A549 (cell line): ENCODE measurements around the gene HBG2. TPM values are rescaled to one million over a fixed set of nuclear protein-coding genes. Genes with fewer than 3 reads are reported as not detected.
A peak's percentile ranks its signal among the peaks of the same experiment; 100 is the strongest.

ENCODE experiments used
- ATAC-seq, 2 experiments: fragments of 200-7000 bp in 1 of 2; fragments of >200 bp in 1 of 2; cut with Nextera tagmentation in 1 of 2; cut with Tn5 transposase in 1 of 2; 3 replicates each; pipeline versions ENCODE4 v1.8.0 to v1.9.1; 2018 to 2020; ENCODE audit warnings: mild to moderate bottlenecking in 1 of 2, moderate library complexity in 1 of 2
- CTCF ChIA-PET: fragments of 300-600 bp; sonication (Branson Sonifier 250); formaldehyde crosslinking; extraction: SDS; loops from one replicate; lab custom pipeline; 2021; ENCODE audit warnings: antibody characterized with exemption, inconsistent platforms; lab: Yijun Ruan, JAX
- POLR2A ChIA-PET: fragments of 350-600 bp; formaldehyde crosslinking; extraction: SDS; loops from one replicate; lab custom pipeline; 2021; ENCODE audit warnings: antibody characterized with exemption, inconsistent platforms; lab: Yijun Ruan, JAX
- DNase-seq, 2 experiments: peaks; one replicate each; pipeline versions ENCODE4 v3.0.0 to v3.0.0-alpha.2; 2011 to 2016; ENCODE audit warnings: low read depth in 1 of 2, low spot score in 1 of 2
- FAIRE-seq: peaks from 2 replicates; lab custom pipeline; 2011; peaks lifted over from hg19 to GRCh38; lab: Jason Lieb, UNC
- H3K27ac ChIP-seq, 2 experiments: fragments of >200 bp; sonication (Bioruptor Twin); formaldehyde crosslinking; 3 replicates each; pipeline ENCODE4 v1.5.1; 2016 to 2017
- H3K4me1 ChIP-seq: fragments of >200 bp; sonication (Bioruptor Twin); formaldehyde crosslinking; 3 replicates; pipeline ENCODE4 v1.6.1; 2016
- H3K4me2 ChIP-seq: fragments of >200 bp; sonication (Bioruptor Twin); formaldehyde crosslinking; 3 replicates; pipeline ENCODE4 v1.6.1; 2016
- H3K4me3 ChIP-seq: fragments of >200 bp; sonication (Bioruptor Twin); formaldehyde crosslinking; 3 replicates; pipeline ENCODE4 v1.5.1; 2016
- H3K9me3 ChIP-seq: fragments of >200 bp; sonication (Bioruptor Twin); formaldehyde crosslinking; 3 replicates; pipeline ENCODE4 v1.6.1; 2016
- CBX8 ChIP-seq: fragments of 200-600 bp; sonication (generic); IDR thresholded peaks from 2 replicates; pipeline ENCODE4 v1.6.1; 2016
- CEBPB ChIP-seq, 2 experiments: fragments of >200 bp in 1 of 2; sonication (Bioruptor Twin) in 1 of 2; formaldehyde crosslinking in 1 of 2; IDR thresholded peaks; 2 replicates each; pipeline ENCODE4 v1.6.1; 2012 to 2016
- CHD2 ChIP-seq: fragments of 150-350 bp; IDR thresholded peaks from 2 replicates; pipeline ENCODE4 v1.6.1; 2014; ENCODE audit warnings: low read length; ENCODE audit not compliant: partially characterized antibody
- CHD4 ChIP-seq: fragments of 200-600 bp; sonication (generic); IDR thresholded peaks from 2 replicates; pipeline ENCODE4 v1.6.1; 2016; ENCODE audit warnings: antibody characterized with exemption, mild to moderate bottlenecking, borderline replicate concordance
- EP300 ChIP-seq, 2 experiments: fragments of >200 bp; sonication (Bioruptor Twin); formaldehyde crosslinking; IDR thresholded peaks; 2 replicates in 1 of 2; 3 replicates in 1 of 2; pipeline ENCODE4 v1.6.1; 2016 to 2017
- FOXS1 ChIP-seq: fragments of 250-450 bp; sonication (Bioruptor Pico); IDR thresholded peaks from 2 replicates; pipeline ENCODE4 v1.5.0; 2020; ENCODE audit warnings: mild to moderate bottlenecking, moderate library complexity
- GATA3 ChIP-seq: IDR thresholded peaks from 2 replicates; pipeline ENCODE4 v1.6.1; 2012; ENCODE audit warnings: borderline replicate concordance
- HDAC2 ChIP-seq: fragments of 200-600 bp; sonication (generic); IDR thresholded peaks from 2 replicates; pipeline ENCODE4 v1.6.1; 2016
- HOXB13 ChIP-seq: fragments of 250-450 bp; sonication (Bioruptor Pico); IDR thresholded peaks from 2 replicates; pipeline ENCODE4 v1.5.0; 2020; ENCODE audit warnings: low read depth, mild to moderate bottlenecking, moderate library complexity
- HOXB5 ChIP-seq: fragments of 250-450 bp; sonication (Bioruptor Pico); IDR thresholded peaks from 2 replicates; pipeline ENCODE4 v1.5.0; 2020; ENCODE audit warnings: mild to moderate bottlenecking, moderate library complexity
- KDM1A ChIP-seq: fragments of 200-600 bp; sonication (generic); IDR thresholded peaks from 2 replicates; pipeline ENCODE4 v1.6.1; 2016; ENCODE audit warnings: low read depth, mild to moderate bottlenecking
- MAFK ChIP-seq: fragments of 450-650 bp; IDR thresholded peaks from 2 replicates; pipeline ENCODE4 v1.6.1; 2014; ENCODE audit not compliant: partially characterized antibody
- MAZ ChIP-seq: fragments of 150-350 bp; IDR thresholded peaks from 2 replicates; pipeline ENCODE4 v1.6.1; 2014; ENCODE audit warnings: antibody characterized with exemption, low read depth, low read length, borderline replicate concordance
- MYC ChIP-seq: IDR thresholded peaks from 2 replicates; pipeline ENCODE4 v1.6.1; 2012; ENCODE audit warnings: mild to moderate bottlenecking, inconsistent platforms, low read length, improper control_type of control experiment, borderline replicate concordance
- NFE2L2 ChIP-seq: fragments of 150-350 bp; conservative IDR thresholded peaks from 2 replicates; pipeline ENCODE4 v1.6.1; 2014; ENCODE audit warnings: low read length
- POLR2AphosphoS2 ChIP-seq: conservative IDR thresholded peaks from 2 replicates; pipeline ENCODE4 v1.6.1; 2012; ENCODE audit warnings: low read length, improper control_type of control experiment, inconsistent platforms
- RAD21 ChIP-seq, 2 experiments: fragments of >200 bp in 1 of 2; sonication (Bioruptor Twin) in 1 of 2; formaldehyde crosslinking in 1 of 2; IDR thresholded peaks in 1 of 2; conservative IDR thresholded peaks in 1 of 2; 2 replicates in 1 of 2; 3 replicates in 1 of 2; pipeline ENCODE4 v1.6.1; 2012 to 2018; ENCODE audit warnings: inconsistent platforms in 1 of 2
- RCOR1 ChIP-seq: fragments of 150-350 bp; IDR thresholded peaks from 2 replicates; pipeline ENCODE4 v1.6.1; 2014; ENCODE audit warnings: antibody characterized with exemption, low read length, low read depth
- SREBF2 ChIP-seq: fragments of 450-650 bp; IDR thresholded peaks from 2 replicates; pipeline ENCODE4 v1.6.1; 2014; ENCODE audit warnings: mild to moderate bottlenecking, moderate library complexity
- TP53 ChIP-seq: fragments of 250-450 bp; sonication (Bioruptor Pico); IDR thresholded peaks from 2 replicates; pipeline ENCODE4 v1.5.0; 2021; ENCODE audit warnings: mild to moderate bottlenecking, moderate library complexity
- WGBS: methylation state at CpG from one replicate; pipeline ENCODE4 v1.1.6; 2017; ENCODE audit errors: missing lambda C conversion rate; 5-methylcytosine and 5-hydroxymethylcytosine counted together
- polyA plus RNA-seq, 4 experiments: library from polyadenylated mRNA; depleted of rRNA in 3 of 4; stranded (reverse); fragments of >200 nt; fragmentation: RNase III in 1 of 4; extraction: RNeasy Plus Mini Kit Qiagen cat#74134 plus additional on column Dnase treatment in 1 of 4; gene quantifications; 2 replicates in 3 of 4; 3 replicates in 1 of 4; pipeline ENCODE4 v1.2.3, GENCODE V29; 2011 to 2017
- TF ChIP-seq, protein P1 (sequence below): fragments of >200 bp; sonication (Bioruptor Twin); formaldehyde crosslinking; IDR thresholded peaks from 2 replicates; pipeline ENCODE4 v1.6.1; 2016
- TF ChIP-seq, protein P2 (sequence below): fragments of 200-600 bp; sonication (generic); IDR thresholded peaks from 2 replicates; pipeline ENCODE4 v1.6.1; 2016; ENCODE audit warnings: antibody characterized with exemption, mild to moderate bottlenecking, moderate library complexity
- TF ChIP-seq, protein P3 (sequence below): fragments of 450-650 bp; IDR thresholded peaks from 2 replicates; pipeline ENCODE4 v1.6.1; 2014; ENCODE audit warnings: antibody characterized with exemption
- TF ChIP-seq, protein P4 (sequence below): fragments of 250-450 bp; sonication (Bioruptor Pico); IDR thresholded peaks from 2 replicates; pipeline ENCODE4 v1.5.0; 2021; ENCODE audit warnings: mild to moderate bottlenecking, moderate library complexity, borderline replicate concordance
- TF ChIP-seq, protein P5 (sequence below): fragments of >200 bp; sonication (Bioruptor Twin); formaldehyde crosslinking; IDR thresholded peaks from 3 replicates; pipeline ENCODE4 v1.6.1; 2016

HBG2 gene
- polyA plus RNA-seq, 2 of the 4 experiments (the other 2 are of a cell fraction) = not detected

DNA sequence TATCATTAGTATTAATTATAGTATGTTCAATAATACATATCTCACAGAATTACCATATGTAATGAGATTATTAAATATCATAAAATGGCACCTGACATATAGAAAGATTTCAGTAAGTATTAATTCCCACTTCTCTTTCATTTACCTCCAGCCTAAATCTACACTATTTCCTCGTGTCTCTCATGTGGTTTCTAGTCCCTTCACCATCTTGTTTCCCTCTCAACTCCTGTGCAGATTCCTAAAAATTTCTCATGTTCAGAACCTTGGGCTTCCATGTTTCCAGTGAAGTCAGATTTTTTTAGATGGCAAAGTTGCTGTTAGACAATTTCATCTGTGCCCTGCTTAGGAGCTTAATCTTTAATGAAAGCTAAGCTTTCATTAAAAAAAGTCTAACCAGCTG is 29.3 kb upstream of the HBG2 start (continued):
- TF ChIP-seq, protein P1, sequence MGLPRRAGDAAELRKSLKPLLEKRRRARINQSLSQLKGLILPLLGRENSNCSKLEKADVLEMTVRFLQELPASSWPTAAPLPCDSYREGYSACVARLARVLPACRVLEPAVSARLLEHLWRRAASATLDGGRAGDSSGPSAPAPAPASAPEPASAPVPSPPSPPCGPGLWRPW = no peak
- TF ChIP-seq MAZ = no peak
- no peak for TF ChIP-seq HOXB13 (CRISPR knock-in tag)
- no peak for TF ChIP-seq RCOR1
- no peak for TF ChIP-seq HDAC2
- TF ChIP-seq, all 56 proteins: peak for 0

DNA sequence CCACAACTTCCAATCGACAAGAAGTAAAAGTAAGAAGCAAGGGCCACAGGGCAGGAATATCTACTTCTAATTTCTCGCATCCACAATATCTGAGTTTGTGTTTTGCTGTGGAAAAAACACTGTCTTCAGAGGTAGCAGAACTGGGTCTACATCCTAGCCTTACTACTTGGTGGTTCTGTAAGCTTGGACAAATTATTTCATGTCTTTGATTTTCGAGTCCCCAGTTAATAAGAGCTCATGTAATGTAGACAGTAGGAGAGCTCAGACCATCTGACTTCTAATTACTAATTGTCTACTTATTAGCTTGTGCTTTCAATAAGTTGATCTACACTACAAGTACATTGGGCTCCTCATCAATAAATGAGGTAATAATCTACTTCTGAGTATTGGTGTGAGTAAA is 28.5 kb upstream of the HBG2 start:
- CTCF ChIA-PET = interaction anchor here (1.0 kb wide), 1 partner anchor 85 kb away, joined by 3 read pairs; no protein-coding TSS in a partner anchor
- POLR2A ChIA-PET = no interaction called here
- TF ChIP-seq FOXS1 (no peak), EP300 (IDR thresholded peaks at IDR 0.05) (no peak), GATA3 (no peak), CEBPB (IDR thresholded peaks at IDR 0.05) (no peak), SREBF2 (no peak), KDM1A (no peak)
- TF ChIP-seq, protein P2, sequence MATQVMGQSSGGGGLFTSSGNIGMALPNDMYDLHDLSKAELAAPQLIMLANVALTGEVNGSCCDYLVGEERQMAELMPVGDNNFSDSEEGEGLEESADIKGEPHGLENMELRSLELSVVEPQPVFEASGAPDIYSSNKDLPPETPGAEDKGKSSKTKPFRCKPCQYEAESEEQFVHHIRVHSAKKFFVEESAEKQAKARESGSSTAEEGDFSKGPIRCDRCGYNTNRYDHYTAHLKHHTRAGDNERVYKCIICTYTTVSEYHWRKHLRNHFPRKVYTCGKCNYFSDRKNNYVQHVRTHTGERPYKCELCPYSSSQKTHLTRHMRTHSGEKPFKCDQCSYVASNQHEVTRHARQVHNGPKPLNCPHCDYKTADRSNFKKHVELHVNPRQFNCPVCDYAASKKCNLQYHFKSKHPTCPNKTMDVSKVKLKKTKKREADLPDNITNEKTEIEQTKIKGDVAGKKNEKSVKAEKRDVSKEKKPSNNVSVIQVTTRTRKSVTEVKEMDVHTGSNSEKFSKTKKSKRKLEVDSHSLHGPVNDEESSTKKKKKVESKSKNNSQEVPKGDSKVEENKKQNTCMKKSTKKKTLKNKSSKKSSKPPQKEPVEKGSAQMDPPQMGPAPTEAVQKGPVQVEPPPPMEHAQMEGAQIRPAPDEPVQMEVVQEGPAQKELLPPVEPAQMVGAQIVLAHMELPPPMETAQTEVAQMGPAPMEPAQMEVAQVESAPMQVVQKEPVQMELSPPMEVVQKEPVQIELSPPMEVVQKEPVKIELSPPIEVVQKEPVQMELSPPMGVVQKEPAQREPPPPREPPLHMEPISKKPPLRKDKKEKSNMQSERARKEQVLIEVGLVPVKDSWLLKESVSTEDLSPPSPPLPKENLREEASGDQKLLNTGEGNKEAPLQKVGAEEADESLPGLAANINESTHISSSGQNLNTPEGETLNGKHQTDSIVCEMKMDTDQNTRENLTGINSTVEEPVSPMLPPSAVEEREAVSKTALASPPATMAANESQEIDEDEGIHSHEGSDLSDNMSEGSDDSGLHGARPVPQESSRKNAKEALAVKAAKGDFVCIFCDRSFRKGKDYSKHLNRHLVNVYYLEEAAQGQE = no peak
- DNase-seq = no peak
- no peak overlapping the region for H3K4me3 ChIP-seq
- no peak for ATAC-seq
- peaks cover 18% of the 10 kb centered on the region for H3K4me1 ChIP-seq
- FAIRE-seq = no peak
- peak overlapping the region in 1 of 2 experiments; percentile 52; a peak in 3 of 6 replicates for H3K27ac ChIP-seq
- 74% methylated on average over 3 of the region's 3 CpGs for WGBS
- H3K9me3 ChIP-seq = no peaks in the 10 kb centered on the region
- no peak overlapping the region for H3K4me2 ChIP-seq

DNA sequence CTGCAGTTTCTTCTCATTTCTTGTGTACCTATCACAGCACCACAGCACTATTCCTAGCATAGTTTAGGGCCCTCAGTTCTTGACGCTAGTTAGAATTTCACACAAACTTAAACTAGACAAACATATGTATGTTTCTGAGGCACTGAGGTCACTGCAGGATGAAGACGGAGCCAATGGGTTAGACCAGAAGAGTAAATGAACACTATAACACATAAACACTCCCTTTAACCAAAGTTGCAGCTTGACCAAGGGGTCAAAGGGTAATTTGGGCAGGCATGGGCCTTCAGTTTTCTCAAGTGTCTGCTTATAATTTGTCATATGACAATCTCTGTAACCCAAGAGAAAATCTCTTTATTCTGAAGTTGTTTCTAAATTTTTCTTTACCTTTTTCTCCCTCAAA is 28.0 kb upstream of the HBG2 start:
- Histone ChIP-seq H3K9me3 (no peaks in the 10 kb centered on the region), H3K4me1 (peaks cover 18% of the 10 kb centered on the region), H3K4me3 (no peak overlapping the region), H3K27ac (peak overlapping the region in 1 of 2 experiments; percentile 52; a peak in 3 of 6 replicates), H3K4me2 (no peak overlapping the region)
- CTCF ChIA-PET = interaction anchor here (1.0 to 3.0 kb wide), 2 partner anchors 8 to 85 kb away, joined by 3 to 13 read pairs; no protein-coding TSS in a partner anchor
- FAIRE-seq = no peak
- POLR2A ChIA-PET = no interaction called here
- no peak for ATAC-seq
- no peak for DNase-seq
- 91% methylated on average over 2 of the region's 2 CpGs for WGBS
- TF ChIP-seq, protein P3, sequence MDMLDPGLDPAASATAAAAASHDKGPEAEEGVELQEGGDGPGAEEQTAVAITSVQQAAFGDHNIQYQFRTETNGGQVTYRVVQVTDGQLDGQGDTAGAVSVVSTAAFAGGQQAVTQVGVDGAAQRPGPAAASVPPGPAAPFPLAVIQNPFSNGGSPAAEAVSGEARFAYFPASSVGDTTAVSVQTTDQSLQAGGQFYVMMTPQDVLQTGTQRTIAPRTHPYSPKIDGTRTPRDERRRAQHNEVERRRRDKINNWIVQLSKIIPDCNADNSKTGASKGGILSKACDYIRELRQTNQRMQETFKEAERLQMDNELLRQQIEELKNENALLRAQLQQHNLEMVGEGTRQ = no peak
- TF ChIP-seq, protein P4, sequence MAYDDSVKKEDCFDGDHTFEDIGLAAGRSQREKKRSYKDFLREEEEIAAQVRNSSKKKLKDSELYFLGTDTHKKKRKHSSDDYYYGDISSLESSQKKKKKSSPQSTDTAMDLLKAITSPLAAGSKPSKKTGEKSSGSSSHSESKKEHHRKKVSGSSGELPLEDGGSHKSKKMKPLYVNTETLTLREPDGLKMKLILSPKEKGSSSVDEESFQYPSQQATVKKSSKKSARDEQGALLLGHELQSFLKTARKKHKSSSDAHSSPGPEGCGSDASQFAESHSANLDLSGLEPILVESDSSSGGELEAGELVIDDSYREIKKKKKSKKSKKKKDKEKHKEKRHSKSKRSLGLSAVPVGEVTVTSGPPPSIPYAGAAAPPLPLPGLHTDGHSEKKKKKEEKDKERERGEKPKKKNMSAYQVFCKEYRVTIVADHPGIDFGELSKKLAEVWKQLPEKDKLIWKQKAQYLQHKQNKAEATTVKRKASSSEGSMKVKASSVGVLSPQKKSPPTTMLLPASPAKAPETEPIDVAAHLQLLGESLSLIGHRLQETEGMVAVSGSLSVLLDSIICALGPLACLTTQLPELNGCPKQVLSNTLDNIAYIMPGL (CRISPR knock-in tag) = no peak
- no peak for TF ChIP-seq MYC
- no peak for TF ChIP-seq CHD4
- no peak for TF ChIP-seq RAD21 (conservative IDR thresholded peaks at IDR 0.05 in 1 of 2, IDR thresholded peaks at IDR 0.05 in 1 of 2)
- TF ChIP-seq CBX8 = no peak
- TF ChIP-seq, protein P5, sequence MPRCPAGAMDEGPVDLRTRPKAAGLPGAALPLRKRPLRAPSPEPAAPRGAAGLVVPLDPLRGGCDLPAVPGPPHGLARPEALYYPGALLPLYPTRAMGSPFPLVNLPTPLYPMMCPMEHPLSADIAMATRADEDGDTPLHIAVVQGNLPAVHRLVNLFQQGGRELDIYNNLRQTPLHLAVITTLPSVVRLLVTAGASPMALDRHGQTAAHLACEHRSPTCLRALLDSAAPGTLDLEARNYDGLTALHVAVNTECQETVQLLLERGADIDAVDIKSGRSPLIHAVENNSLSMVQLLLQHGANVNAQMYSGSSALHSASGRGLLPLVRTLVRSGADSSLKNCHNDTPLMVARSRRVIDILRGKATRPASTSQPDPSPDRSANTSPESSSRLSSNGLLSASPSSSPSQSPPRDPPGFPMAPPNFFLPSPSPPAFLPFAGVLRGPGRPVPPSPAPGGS = no peak
- no peak for TF ChIP-seq TP53 (CRISPR knock-in tag)
- no peak for TF ChIP-seq NFE2L2
- TF ChIP-seq MAFK = no peak
- no peak for TF ChIP-seq CHD2
- TF ChIP-seq POLR2AphosphoS2 = no peak
- TF ChIP-seq HOXB5 (CRISPR knock-in tag) = no peak
- no peak for TF ChIP-seq KDM1A
- no peak for TF ChIP-seq RCOR1
